H1 (cell line): Measurements from ENCODE around the gene IL36RN. TPM values are rescaled to one million over a fixed set of nuclear protein-coding genes. Genes with fewer than 3 reads are reported as not detected.

ENCODE experiments used
- CTCF ChIA-PET: fragments of 300-600 bp; sonication (Branson Sonifier 250); formaldehyde crosslinking; loops from one replicate; lab custom pipeline; 2021; ENCODE audit not compliant: partially characterized antibody; lab: Charles Lee
- POLR2A ChIA-PET: fragments of 300-600 bp; sonication (Branson Sonifier 250); formaldehyde crosslinking; loops from one replicate; lab custom pipeline; 2021; ENCODE audit warnings: inconsistent platforms; ENCODE audit not compliant: partially characterized antibody; lab: Charles Lee
- DNase-seq, 2 experiments: peaks; one replicate each; pipeline versions ENCODE4 v3.0.0 to v3.0.0-alpha.2; 2010 to 2022; ENCODE audit warnings: low spot score in 2 of 2, low read depth in 1 of 2, mixed read lengths in 1 of 2
- FAIRE-seq: peaks from 2 replicates; lab custom pipeline; 2011; peaks lifted over from hg19 to GRCh38; lab: Jason Lieb, UNC
- H2AFZ ChIP-seq: 2 replicates; pipeline ENCODE4 v1.8.1; 2012; ENCODE audit warnings: low read length, inconsistent platforms
- H2AK5ac ChIP-seq: 2 replicates; pipeline ENCODE4 v1.6.1; 2013; ENCODE audit warnings: low read depth, low read length
- H2BK120ac ChIP-seq: replicated peaks from 2 replicates; pipeline ENCODE3; 2013; ENCODE audit warnings: low read depth, low read length, inconsistent platforms
- H2BK12ac ChIP-seq: 2 replicates; pipeline ENCODE4 v1.6.1; 2013; ENCODE audit warnings: low read depth, low read length
- H2BK15ac ChIP-seq: 2 replicates; pipeline ENCODE4 v1.6.1; 2013; ENCODE audit warnings: low read length
- H2BK20ac ChIP-seq: 2 replicates; pipeline ENCODE4 v1.6.1; 2013; ENCODE audit warnings: low read length
- H2BK5ac ChIP-seq: 2 replicates; pipeline ENCODE4 v1.6.1; 2013; ENCODE audit warnings: low read depth, low read length
- H3K14ac ChIP-seq: 2 replicates; pipeline ENCODE4 v1.6.1; 2013; ENCODE audit warnings: inconsistent platforms; ENCODE audit not compliant: insufficient read length
- H3K18ac ChIP-seq: 2 replicates; pipeline ENCODE4 v1.6.1; 2013; ENCODE audit warnings: low read length; ENCODE audit errors: extremely low read depth
- H3K23ac ChIP-seq: 2 replicates; pipeline ENCODE4 v1.6.1; 2013; ENCODE audit warnings: inconsistent platforms; ENCODE audit not compliant: insufficient read length
- H3K23me2 ChIP-seq: 2 replicates; pipeline ENCODE4 v1.6.1; 2013; ENCODE audit warnings: low read depth, low read length
- H3K27ac ChIP-seq: 2 replicates; pipeline ENCODE4 v1.6.1; 2011; ENCODE audit warnings: low read depth, low read length, inconsistent platforms
- H3K27me3 ChIP-seq, 4 experiments: replicated peaks in 1 of 4; 1 replicate in 1 of 4; 2 replicates in 3 of 4; pipeline versions ENCODE4 v1.6.1 to v1.8.1; 2011 to 2013; ENCODE audit warnings: low read length in 3 of 4, mild to moderate bottlenecking in 3 of 4, inconsistent platforms in 2 of 4, mixed read lengths in 2 of 4, moderate library complexity in 1 of 4; ENCODE audit not compliant: control insufficient read depth in 3 of 4, insufficient read depth in 3 of 4; ENCODE audit errors: extremely low read depth in 1 of 4
- H3K36me3 ChIP-seq, 4 experiments: 2 replicates each; pipeline versions ENCODE4 v1.6.1 to v1.8.1; 2011 to 2013; ENCODE audit warnings: mild to moderate bottlenecking in 4 of 4, low read length in 3 of 4, moderate library complexity in 2 of 4, control low read depth in 1 of 4, inconsistent platforms in 1 of 4; ENCODE audit not compliant: insufficient read depth in 4 of 4, control insufficient read depth in 2 of 4
- H3K4ac ChIP-seq: replicated peaks from 2 replicates; pipeline ENCODE3; 2013; ENCODE audit warnings: low read length, low read depth, mixed read lengths, inconsistent platforms; ENCODE audit not compliant: insufficient read length
- H3K4me1 ChIP-seq, 4 experiments: replicated peaks in 1 of 4; 1 replicate in 1 of 4; 2 replicates in 3 of 4; pipeline versions ENCODE4 v1.6.1 to v1.8.1; 2011 to 2013; ENCODE audit warnings: low read length in 3 of 4, inconsistent platforms in 2 of 4, mixed read lengths in 1 of 4; ENCODE audit not compliant: insufficient read depth in 4 of 4, control insufficient read depth in 3 of 4
- H3K4me2 ChIP-seq, 2 experiments: 2 replicates each; pipeline versions ENCODE4 v1.6.1 to v1.8.1; 2011 to 2013; ENCODE audit warnings: low read depth in 2 of 2, low read length in 2 of 2, control low read depth in 1 of 2, inconsistent platforms in 1 of 2, mild to moderate bottlenecking in 1 of 2; ENCODE audit not compliant: insufficient read depth in 1 of 2
- H3K4me3 ChIP-seq, 4 experiments: fragments of 200-600, 300-600 bp in 1 of 4; sonication (generic), shearing (Covaris generic), sonication (Bioruptor Twin) in 1 of 4; 2 replicates each; pipeline versions ENCODE4 v1.5.1 to v1.8.1; 2011 to 2016; ENCODE audit warnings: low read length in 4 of 4, low read depth in 3 of 4, control low read depth in 2 of 4, inconsistent platforms in 2 of 4, mild to moderate bottlenecking in 2 of 4, mixed read lengths in 1 of 4, moderate library complexity in 1 of 4; ENCODE audit not compliant: insufficient read depth in 2 of 4; ENCODE audit errors: extremely low read depth in 1 of 4
- H3K56ac ChIP-seq: replicated peaks from 2 replicates; pipeline ENCODE3; 2013; ENCODE audit warnings: low read depth, mild to moderate bottlenecking, mixed read lengths, low read length, inconsistent platforms; ENCODE audit not compliant: insufficient read length
- H3K79me1 ChIP-seq: 2 replicates; pipeline ENCODE4 v1.6.1; 2013; ENCODE audit warnings: low read depth, low read length, control low read depth
- H3K79me2 ChIP-seq, 2 experiments: 2 replicates each; pipeline versions ENCODE4 v1.6.1 to v1.8.1; 2012 to 2013; ENCODE audit warnings: low read length in 2 of 2, mild to moderate bottlenecking in 2 of 2, inconsistent platforms in 1 of 2; ENCODE audit not compliant: insufficient read depth in 2 of 2, control insufficient read depth in 1 of 2
- H3K9ac ChIP-seq, 4 experiments: replicated peaks in 1 of 4; 1 replicate in 1 of 4; 2 replicates in 3 of 4; pipeline versions ENCODE4 v1.6.1 to v1.8.1; 2011 to 2013; ENCODE audit warnings: low read depth in 3 of 4, low read length in 3 of 4, control low read depth in 2 of 4, mild to moderate bottlenecking in 2 of 4, moderate library complexity in 2 of 4, inconsistent platforms in 1 of 4; ENCODE audit errors: extremely low read depth in 1 of 4
- H3K9me3 ChIP-seq, 2 experiments: 2 replicates each; pipeline versions ENCODE4 v1.6.1 to v1.8.1; 2012 to 2013; ENCODE audit warnings: mild to moderate bottlenecking in 2 of 2, moderate library complexity in 2 of 2, control low read depth in 1 of 2, inconsistent platforms in 1 of 2, low read depth in 1 of 2, low read length in 1 of 2, mixed read lengths in 1 of 2; ENCODE audit not compliant: insufficient read depth in 2 of 2
- H4K20me1 ChIP-seq, 2 experiments: replicated peaks in 1 of 2; 2 replicates each; pipeline versions ENCODE3 to v1.8.1; 2011 to 2013; ENCODE audit warnings: inconsistent platforms in 2 of 2, low read length in 2 of 2, mild to moderate bottlenecking in 1 of 2; ENCODE audit not compliant: insufficient read depth in 2 of 2, control insufficient read depth in 1 of 2
- H4K5ac ChIP-seq: 2 replicates; pipeline ENCODE4 v1.6.1; 2013; ENCODE audit warnings: low read length, low read depth, mixed read lengths, inconsistent platforms; ENCODE audit not compliant: insufficient read length
- H4K8ac ChIP-seq: 2 replicates; pipeline ENCODE4 v1.8.0; 2013; ENCODE audit warnings: mild to moderate bottlenecking, moderate library complexity, low read length, inconsistent platforms; ENCODE audit not compliant: insufficient read depth; ENCODE audit errors: extremely low read depth
- H4K91ac ChIP-seq: replicated peaks from 2 replicates; pipeline ENCODE3; 2013; ENCODE audit warnings: low read length, mixed read lengths, inconsistent platforms; ENCODE audit not compliant: insufficient read length
- ASH2L ChIP-seq: fragments of 200-600, 300-600 bp; sonication (generic); IDR thresholded peaks from one replicate; pipeline ENCODE4 v1.7.1; 2017; ENCODE audit warnings: low read length
- FOSL1 ChIP-seq: IDR thresholded peaks from 2 replicates; pipeline ENCODE4 v1.6.1; 2011; ENCODE audit warnings: mild to moderate bottlenecking, low read depth, low read length, moderate library complexity; ENCODE audit not compliant: insufficient read depth
- GTF2F1 ChIP-seq: IDR thresholded peaks from 2 replicates; pipeline ENCODE4 v1.6.1; 2012; ENCODE audit warnings: low read depth, low read length, improper control_type of control experiment, borderline replicate concordance
- HDAC2 ChIP-seq, 2 experiments: fragments of 300-600 bp in 1 of 2; sonication (generic) in 1 of 2; IDR thresholded peaks; 2 replicates each; pipeline ENCODE4 v1.6.1; 2011 to 2012; ENCODE audit warnings: low read depth in 2 of 2, low read length in 2 of 2, mild to moderate bottlenecking in 2 of 2, moderate library complexity in 2 of 2, borderline replicate concordance in 1 of 2, inconsistent platforms in 1 of 2
- SUZ12 ChIP-seq: fragments of 200-600 bp; sonication (generic); IDR thresholded peaks from 2 replicates; pipeline ENCODE4 v1.6.1; 2012; ENCODE audit warnings: mild to moderate bottlenecking, inconsistent platforms, low read length, moderate library complexity, mixed read lengths
- WGBS, 2 experiments: shearing (Covaris generic) in 1 of 2; methylation state at CpG; one replicate each; pipeline versions ENCODE4 v1.1.6 to v1.1.7; 2013 to 2015; ENCODE audit warnings: low lambda C conversion rate in 2 of 2, mixed read lengths in 2 of 2, inconsistent platforms in 1 of 2, low coverage in 1 of 2, missing lambda C conversion rate in 1 of 2; ENCODE audit not compliant: insufficient replicate concordance in 2 of 2, insufficient coverage in 1 of 2, insufficient read length in 1 of 2; ENCODE audit errors: extremely low coverage in 1 of 2, missing lambda C conversion rate in 1 of 2; 5-methylcytosine and 5-hydroxymethylcytosine counted together
- polyA plus RNA-seq, 7 experiments: library from polyadenylated mRNA; depleted of rRNA in 3 of 7; stranded (reverse) in 5 of 7; unstranded in 2 of 7; fragments of >200 nt in 5 of 7; fragments of 200-250 nt in 2 of 7; gene quantifications; 1 replicate in 5 of 7; 2 replicates in 1 of 7; 4 replicates in 1 of 7; pipeline versions ENCODE4 v1.2.1 to v1.2.3, GENCODE V29; 2011 to 2013; ENCODE audit warnings: missing spikeins in 2 of 7, mixed read lengths in 2 of 7
- total RNA-seq: library from RNA; stranded (reverse); fragmentation: NEBNext Ultra II Directional; extraction: Animal tissue kit (Norgen Biotek cat#: 25700); gene quantifications from 2 replicates; pipeline ENCODE4 v1.2.1, GENCODE V29; 2021
- TF ChIP-seq, protein P1 (sequence below): IDR thresholded peaks from 2 replicates; pipeline ENCODE4 v1.6.1; 2011; ENCODE audit warnings: low read depth, mild to moderate bottlenecking, low read length; ENCODE audit not compliant: insufficient read depth

IL36RN gene
- total and polyA plus RNA-seq, 2 of the 8 experiments (the other 6 are each of a cell fraction or from before 2014, with no cell fraction given) = not detected

DNA sequence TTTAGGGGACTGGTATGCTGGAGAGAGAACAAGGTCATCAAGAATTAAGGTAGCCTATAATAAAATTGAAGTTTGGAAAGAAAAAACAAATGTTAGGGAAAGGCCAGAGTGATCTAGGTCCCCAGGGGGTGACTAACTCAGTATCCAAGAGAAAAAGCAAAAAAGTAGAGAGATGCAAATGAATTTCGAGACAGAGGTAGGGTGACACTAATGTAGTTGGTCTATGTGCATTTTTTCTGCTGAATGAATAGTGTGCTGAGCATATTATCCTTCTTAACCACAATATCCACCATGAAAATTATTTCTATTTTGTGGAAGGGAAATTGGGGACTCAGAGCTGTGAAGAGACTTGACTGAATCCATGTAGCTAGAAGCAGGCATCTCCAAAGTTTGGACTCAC is 44.0 kb upstream of the IL36RN start:
- Histone ChIP-seq H3K18ac (no peak overlapping the region), H4K8ac (no peak overlapping the region), H3K14ac (no peak overlapping the region), H3K27me3 (no peaks in the 10 kb centered on the region), H2BK15ac (no peak overlapping the region), H2BK5ac (no peak overlapping the region), H2AK5ac (no peak overlapping the region), H3K4me2 (no peak overlapping the region), H4K91ac (no peak overlapping the region), H4K20me1 (no peaks in the 10 kb centered on the region), H3K4ac (no peak overlapping the region), H3K23ac (no peak overlapping the region), H3K56ac (no peak overlapping the region), H3K9ac (no peak overlapping the region), H3K36me3 (no peaks in the 10 kb centered on the region), H4K5ac (no peak overlapping the region), H3K9me3 (peaks cover 0 to 4% of the 10 kb centered on the region in 2 experiments; a peak in 1 of 4 replicates), H3K4me3 (no peak overlapping the region), H3K23me2 (no peaks in the 10 kb centered on the region), H3K79me2 (no peaks in the 10 kb centered on the region), H2BK12ac (no peak overlapping the region), H3K79me1 (no peaks in the 10 kb centered on the region), H3K4me1 (no peaks in the 10 kb centered on the region), H3K27ac (no peak overlapping the region), H2AFZ (no peak overlapping the region), H2BK20ac (no peak overlapping the region), H2BK120ac (no peak overlapping the region)
- no peak for TF ChIP-seq ASH2L
- TF ChIP-seq HDAC2 (IDR thresholded peaks at IDR 0.05; ENCODE audit: borderline replicate concordance in 1 of 2, low read depth in 2 of 2, low read length in 2 of 2) = no peak
- TF ChIP-seq FOSL1 = no peak
- TF ChIP-seq GTF2F1 = no peak
- no peak for TF ChIP-seq SUZ12
- TF ChIP-seq, protein P1, sequence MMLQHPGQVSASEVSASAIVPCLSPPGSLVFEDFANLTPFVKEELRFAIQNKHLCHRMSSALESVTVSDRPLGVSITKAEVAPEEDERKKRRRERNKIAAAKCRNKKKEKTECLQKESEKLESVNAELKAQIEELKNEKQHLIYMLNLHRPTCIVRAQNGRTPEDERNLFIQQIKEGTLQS = no peak
- ChIA-PET CTCF (no interaction called here), POLR2A (no interaction called here)
- DNase-seq = no peak
- no peak for FAIRE-seq
- WGBS, 2 experiments = 93% methylated on average over 1 of the region's 1 CpG; no CpG with 5 or more reads in 1 of the 2 experiments
